Left ventricle myocardium superior (tissue), 1 donor: ENCODE measurements around the gene MACROD2. TPM values are rescaled to one million over a fixed set of nuclear protein-coding genes. Genes with fewer than 3 reads are reported as not detected.
"Not testable (repeated sequence)": the region's sequence is repeated elsewhere in the genome, so short reads cannot be mapped to it uniquely, and the experiment has no call there.

ENCODE experiments used
- ATAC-seq: fragments of 200-7000 bp; cut with Tn5 transposase; one replicate; pipeline ENCODE4 v1.9.1; 2020; ENCODE audit warnings: mild to moderate bottlenecking, moderate library complexity
- DNase-seq: peaks from one replicate; pipeline ENCODE4 v3.0.0-alpha.2; 2020
- intact Hi-C: fragments of 100-400 bp; cut with micrococcal nuclease; formaldehyde crosslinking; loops from one replicate; pipeline ENCODE4 v1.11.0; 2022
- total RNA-seq: library from RNA; stranded (reverse); fragmentation: NEBNext Ultra II Directional; extraction: Animal tissue kit (Norgen Biotek cat#: 25700); gene quantifications from one replicate; pipeline ENCODE4 v1.2.1, GENCODE V29; 2021
- donor health status: DM: no; HTN: yes; CAD: no; lungs with severe emphysema.

MACROD2 gene
- total RNA-seq, 1 donor from 2014 or later = 3.5 TPM

GRCh38 chr20:15198017-15198416 is 1202.7 kb downstream of the MACROD2 start:
- DNase-seq, intact Hi-C loops, ATAC-seq: not testable (repeated sequence)

- no peak for ATAC-seq
- intact Hi-C loops = no loop called here
- no peak for DNase-seq
Measured at GRCh38 chr20:15199698-15200097, 1204.4 kb downstream of the MACROD2 start.

DNA sequence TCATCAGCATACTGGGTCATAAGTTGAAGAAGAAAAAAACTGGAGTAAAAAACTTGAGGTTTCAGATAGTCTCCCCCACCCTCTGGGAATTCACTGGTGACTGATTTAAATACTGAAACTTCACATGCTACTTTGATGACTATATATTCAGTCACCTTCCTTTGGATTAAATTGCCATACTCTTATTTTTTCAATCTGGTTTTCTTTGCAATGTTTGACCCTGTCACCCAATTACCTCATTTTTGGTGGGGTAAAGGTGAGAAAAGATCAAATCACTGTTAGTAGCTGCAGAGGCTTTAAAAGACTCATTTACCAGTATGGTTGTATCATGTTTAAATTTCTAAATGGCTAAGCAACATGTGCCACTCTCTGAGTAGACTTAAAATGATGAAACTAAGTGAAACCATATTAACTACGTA is 1204.8 kb downstream of the MACROD2 start:
- no peak for DNase-seq
- intact Hi-C loops = no loop called here

DNA sequence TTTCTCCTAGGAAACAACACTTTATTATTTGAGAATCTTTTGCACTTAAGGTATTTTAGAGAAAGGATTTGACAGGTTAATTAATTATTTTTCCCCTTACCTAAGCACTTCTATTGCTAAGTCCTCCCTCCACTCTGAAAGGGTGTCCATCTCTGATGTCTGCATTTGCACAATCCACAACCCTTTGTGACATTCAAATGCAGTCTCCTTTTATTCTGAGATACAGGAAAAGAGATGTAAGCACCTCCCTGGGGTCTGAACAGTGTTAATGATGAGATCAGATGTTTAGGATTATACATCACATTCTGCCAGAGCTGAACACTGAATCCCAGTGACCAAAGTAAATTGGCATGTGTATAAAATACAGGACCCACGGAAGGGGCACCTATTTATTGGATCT is 1206.3 kb downstream of the MACROD2 start:
- intact Hi-C loops = no loop called here
- DNase-seq = no peak
- ATAC-seq = no peak

More for the DNA sequence above, 1204.8 kb downstream of the MACROD2 start:
- ATAC-seq = no peak

- ATAC-seq (no peak), DNase-seq (no peak)
- intact Hi-C loops = no loop called here
Measured at GRCh38 chr20:15204234-15204633, 1208.9 kb downstream of the MACROD2 start.

- intact Hi-C loops = no loop called here
- DNase-seq (no peak), ATAC-seq (no peak)
Measured at GRCh38 chr20:15205028-15205427, 1209.7 kb downstream of the MACROD2 start.

DNA sequence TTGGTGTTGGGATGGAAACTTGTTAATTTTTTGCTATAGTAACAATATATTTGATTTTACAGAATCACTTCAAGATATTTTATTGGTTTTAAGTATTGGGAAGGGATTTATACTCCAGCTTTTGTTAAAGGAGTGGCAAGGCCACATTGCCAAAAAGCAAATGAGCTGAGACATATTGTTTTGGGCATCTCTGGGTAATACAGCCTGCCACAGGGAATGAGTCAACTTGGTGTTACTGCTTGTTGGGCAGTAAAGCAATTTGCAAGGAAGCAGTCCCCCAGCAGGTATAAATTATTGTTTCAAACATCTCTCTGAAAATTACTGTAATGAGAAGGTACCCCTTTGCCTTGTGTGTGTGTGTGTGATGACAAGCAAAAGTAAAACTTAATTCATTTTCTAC is 1210.4 kb downstream of the MACROD2 start:
- DNase-seq (no peak), ATAC-seq (no peak)
- intact Hi-C loops = no loop called here

DNA sequence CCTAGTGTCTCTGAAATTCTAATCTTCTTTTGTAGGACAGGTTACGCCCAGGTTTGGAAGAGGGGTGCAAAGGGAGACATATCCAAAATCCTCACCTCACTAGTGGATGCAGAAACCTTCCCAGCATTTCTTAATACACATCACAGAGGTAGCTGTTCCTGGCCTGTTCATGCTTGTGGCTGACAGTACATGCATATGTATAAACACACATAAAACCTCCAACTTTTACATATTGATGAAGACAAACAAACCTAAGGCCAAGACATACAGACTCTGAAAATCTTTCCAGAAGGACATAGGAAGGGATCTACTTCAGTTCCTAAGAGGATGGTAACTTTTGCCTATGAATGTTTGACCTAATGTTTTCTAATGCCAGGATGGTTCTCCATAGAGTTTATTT is 1214.2 kb downstream of the MACROD2 start:
- ATAC-seq = no peak
- DNase-seq = no peak
- intact Hi-C loops = no loop called here

GRCh38 chr20:15214051-15214450 is 1218.7 kb downstream of the MACROD2 start:
- no peak for ATAC-seq
- DNase-seq = no peak
- intact Hi-C loops = no loop called here

DNA sequence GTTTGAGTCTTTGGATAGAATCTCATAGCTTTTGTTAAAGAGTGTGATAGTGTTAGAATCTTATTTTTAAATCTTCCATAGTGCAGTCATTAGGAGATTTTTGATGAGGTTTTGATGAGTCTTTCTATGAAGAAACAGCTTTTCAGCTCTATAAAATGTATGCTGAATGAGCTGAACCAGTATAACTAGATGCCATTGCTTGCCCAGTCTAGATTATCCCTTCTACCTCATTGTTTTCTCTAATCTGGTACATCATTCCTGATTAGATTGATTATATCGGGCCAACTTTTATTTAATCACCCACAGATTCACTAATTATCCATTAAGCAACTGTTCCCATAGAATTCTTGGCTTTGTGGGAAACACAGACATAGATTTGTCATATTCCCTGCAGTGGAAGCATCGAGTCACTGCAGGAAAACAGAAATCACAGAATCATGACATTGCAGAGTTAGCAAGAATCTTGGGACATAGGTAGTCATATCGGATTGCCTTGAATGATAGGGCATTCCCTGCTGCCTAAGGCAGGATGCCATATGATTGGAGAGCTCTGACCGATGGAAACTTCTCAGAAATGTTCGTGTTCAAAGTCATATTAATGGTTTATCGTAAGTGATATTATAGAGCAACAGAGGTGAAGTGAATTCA is 1224.8 kb downstream of the MACROD2 start:
- intact Hi-C loops = no loop called here
- no peak for DNase-seq
- ATAC-seq = no peak

DNA sequence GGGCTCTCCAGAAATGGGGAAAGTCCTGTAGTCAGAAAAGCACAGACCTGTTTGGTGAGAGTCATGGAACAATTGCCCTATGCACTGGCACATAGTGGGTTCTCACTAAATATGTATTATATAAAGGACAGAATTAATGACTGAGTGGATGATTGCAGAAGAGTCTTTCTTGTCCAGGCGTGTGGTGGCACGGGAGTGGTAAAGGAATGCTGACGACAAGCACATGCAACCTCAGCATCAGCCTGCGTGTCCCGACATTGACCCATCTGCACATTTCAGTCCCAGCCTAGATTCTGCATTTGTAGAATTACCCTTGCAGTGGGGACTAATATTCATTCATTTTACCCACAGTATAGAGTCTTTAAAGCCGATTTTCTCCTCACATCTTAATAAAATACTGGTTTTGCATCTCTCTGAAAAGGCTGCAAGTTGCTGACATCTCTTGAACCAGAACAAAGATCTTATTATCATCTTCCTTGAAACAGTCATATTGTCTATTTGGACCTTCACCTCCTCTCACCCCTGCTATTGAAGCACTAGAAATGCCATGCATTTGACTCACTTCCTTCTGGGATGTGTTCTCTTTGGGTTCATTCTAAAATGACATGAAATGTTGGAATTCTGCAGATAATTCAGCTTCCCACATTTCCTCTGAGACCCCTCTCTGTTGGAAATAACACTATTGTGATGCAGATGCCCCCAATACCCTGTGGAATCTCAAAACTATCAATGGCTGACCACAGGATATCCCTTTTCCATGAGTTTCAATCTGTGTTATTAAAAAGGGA is 1225.7 kb downstream of the MACROD2 start:
- no peak for DNase-seq
- intact Hi-C loops = no loop called here
- ATAC-seq = no peak

DNA sequence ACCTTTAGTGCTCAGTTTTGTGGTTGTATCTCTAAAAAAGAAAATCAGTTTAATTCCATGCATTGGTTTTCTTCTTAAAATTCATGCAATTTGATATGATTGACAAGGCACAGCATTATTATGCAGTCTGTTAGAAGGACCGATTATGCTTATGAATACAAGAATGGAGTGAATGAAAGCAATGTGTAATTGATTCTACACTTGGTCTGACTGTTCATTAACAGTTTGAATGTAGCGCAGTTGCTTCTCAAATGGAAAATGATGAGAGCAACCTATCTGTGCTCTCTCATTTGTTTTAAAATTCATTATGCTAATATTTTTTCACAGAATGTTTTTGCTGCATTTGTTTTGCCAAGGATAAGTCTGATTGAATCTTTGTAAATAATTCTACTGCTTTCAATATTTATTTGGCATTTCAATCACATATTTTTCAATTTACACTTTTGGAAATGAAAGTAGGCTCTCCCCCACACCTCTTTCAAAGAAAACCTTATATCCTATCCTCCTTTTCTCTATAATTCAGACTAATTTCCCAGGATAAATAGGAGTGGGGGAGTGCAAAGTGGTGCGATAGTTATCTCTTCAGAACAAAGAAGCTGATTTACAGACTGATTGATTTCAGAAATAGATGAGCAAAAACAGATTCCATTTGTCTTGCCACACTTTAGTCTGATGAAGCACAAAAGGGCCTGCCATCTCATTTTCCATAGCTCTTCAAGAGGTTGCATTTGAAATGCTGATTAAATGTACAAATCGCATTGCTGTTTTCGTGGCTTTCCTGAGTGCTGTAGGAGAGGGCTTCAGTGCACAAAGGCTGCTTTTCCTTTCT is 1227.4 kb downstream of the MACROD2 start:
- DNase-seq (no peak), ATAC-seq (no peak)
- intact Hi-C loops = no loop called here

GRCh38 chr20:15224199-15224598 is 1228.9 kb downstream of the MACROD2 start:
- ATAC-seq (no peak), DNase-seq (no peak)
- intact Hi-C loops = no loop called here

- intact Hi-C loops = no loop called here
- ATAC-seq (no peak), DNase-seq (no peak)
Measured at GRCh38 chr20:15227102-15227501, 1231.8 kb downstream of the MACROD2 start.

- intact Hi-C loops = no loop called here
- no peak for ATAC-seq
Measured at GRCh38 chr20:15232243-15232642, 1236.9 kb downstream of the MACROD2 start.

GRCh38 chr20:15235471-15236198 is 1240.3 kb downstream of the MACROD2 start:
- no peak for DNase-seq
- intact Hi-C loops = no loop called here
- no peak for ATAC-seq

More at GRCh38 chr20:15232243-15232642, 1236.9 kb downstream of the MACROD2 start:
- DNase-seq = no peak

- ATAC-seq = no peak
- no peak for DNase-seq
- intact Hi-C loops = no loop called here
Measured at GRCh38 chr20:15236812-15237211, 1241.5 kb downstream of the MACROD2 start.

GRCh38 chr20:15239542-15240206 is 1244.4 kb downstream of the MACROD2 start:
- ATAC-seq (no peak), DNase-seq (no peak)
- intact Hi-C loops = no loop called here

GRCh38 chr20:15240801-15241200 is 1245.5 kb downstream of the MACROD2 start:
- DNase-seq = no peak
- intact Hi-C loops = no loop called here
- no peak for ATAC-seq
